B cell (primary cell): ENCODE results near the gene KDM5B. TPM values are rescaled to one million over a fixed set of nuclear protein-coding genes. Genes with fewer than 3 reads are reported as not detected.

Experiments used
- ATAC-seq: fragments of 200-7000 bp; cut with Tn5 transposase; one replicate; pipeline ENCODE4 v1.10.0; 2021; ENCODE audit warnings: low read depth, mild to moderate bottlenecking, moderate number of reproducible peaks, moderate library complexity
- CTCF ChIA-PET: fragments of 350-600 bp; sonication (Branson Sonifier 250); formaldehyde crosslinking; loops from one replicate; lab custom pipeline; 2021; ENCODE audit warnings: antibody characterized with exemption, inconsistent platforms; lab: Charles Lee
- POLR2A ChIA-PET: fragments of 350-600 bp; sonication (Branson Sonifier 250); formaldehyde crosslinking; loops from one replicate; lab custom pipeline; 2021; ENCODE audit warnings: antibody characterized with exemption; lab: Charles Lee
- DNase-seq: peaks from one replicate; pipeline ENCODE4 v3.0.0; 2013
- H2AFZ ChIP-seq: 2 replicates; pipeline ENCODE4 v1.6.1; 2012; ENCODE audit warnings: mild to moderate bottlenecking, low read depth, low read length; ENCODE audit not compliant: insufficient read depth, poor library complexity, severe bottlenecking
- H3K27ac ChIP-seq, 2 donors: 1 replicate in 1 of 2; 2 replicates in 1 of 2; pipeline ENCODE4 v1.5.1; 2012 to 2013; ENCODE audit warnings: low read length in 2 of 2, mild to moderate bottlenecking in 2 of 2, moderate library complexity in 1 of 2
- H3K27me3 ChIP-seq, 4 experiments: fragments of 200-600 bp in 1 of 4; sonication (generic) in 1 of 4; replicated peaks in 1 of 4; 1 replicate in 2 of 4; 2 replicates in 2 of 4; pipeline versions ENCODE4 v1.6.1 to v1.7.0; 2013 to 2016; ENCODE audit warnings: low read length in 3 of 4, mild to moderate bottlenecking in 2 of 4, mixed read lengths in 1 of 4, moderate library complexity in 1 of 4; ENCODE audit not compliant: insufficient read depth in 4 of 4, control insufficient read depth in 3 of 4; ENCODE audit errors: control extremely low read depth in 1 of 4
- H3K36me3 ChIP-seq, 2 experiments: replicated peaks in 1 of 2; 1 replicate in 1 of 2; 2 replicates in 1 of 2; pipeline versions ENCODE4 v1.6.1 to v1.7.1; 2013; ENCODE audit warnings: low read length in 1 of 2; ENCODE audit not compliant: insufficient read depth in 2 of 2, control insufficient read depth in 1 of 2; ENCODE audit errors: control extremely low read depth in 1 of 2, extremely low read depth in 1 of 2
- H3K4me1 ChIP-seq, 2 donors: fragments of 200-600 bp in 1 of 2; sonication (generic) in 1 of 2; 1 replicate in 1 of 2; 2 replicates in 1 of 2; pipeline versions ENCODE4 v1.5.1 to v1.6.1; 2013 to 2017; ENCODE audit warnings: low read length in 2 of 2; ENCODE audit not compliant: control insufficient read depth in 2 of 2, insufficient read depth in 2 of 2
- H3K4me2 ChIP-seq: replicated peaks from 2 replicates; pipeline ENCODE3; 2012; ENCODE audit warnings: mild to moderate bottlenecking, low read depth, low read length; ENCODE audit not compliant: poor library complexity, severe bottlenecking
- H3K4me3 ChIP-seq, 5 experiments: fragments of 200-600 bp in 1 of 5; sonication (generic) in 1 of 5; 1 replicate in 3 of 5; 2 replicates in 2 of 5; pipeline versions ENCODE4 v1.5.1 to v1.7.0; 2011 to 2016; ENCODE audit warnings: low read length in 4 of 5, mild to moderate bottlenecking in 4 of 5, low read depth in 2 of 5, control low read depth in 1 of 5, moderate library complexity in 1 of 5; ENCODE audit not compliant: insufficient read depth in 1 of 5; ENCODE audit errors: control extremely low read depth in 1 of 5, extremely low read depth in 1 of 5
- H3K79me2 ChIP-seq: fragments of 200-600 bp; sonication (generic); one replicate; pipeline ENCODE4 v1.6.0; 2016; ENCODE audit warnings: low read length; ENCODE audit not compliant: control insufficient read depth, insufficient read depth
- H3K9ac ChIP-seq: fragments of 200-600 bp; sonication (generic); 2 replicates; pipeline ENCODE4 v1.6.1; 2017; ENCODE audit warnings: mild to moderate bottlenecking, low read length, moderate library complexity
- H3K9me3 ChIP-seq, 3 donors: one replicate each; pipeline versions ENCODE4 v1.6.1 to v1.7.1; 2013; ENCODE audit warnings: low read length in 2 of 3; ENCODE audit not compliant: control insufficient read depth in 2 of 3, insufficient read depth in 1 of 3; ENCODE audit errors: control extremely low read depth in 1 of 3
- H4K20me1 ChIP-seq: 2 replicates; pipeline ENCODE4 v1.6.0; 2012; ENCODE audit warnings: mild to moderate bottlenecking, low read length; ENCODE audit not compliant: insufficient read depth, control insufficient read depth, poor library complexity, severe bottlenecking
- H3K27ac Mint-ChIP-seq: one replicate; pipeline ENCODE4 v1.8.0; 2021; ENCODE audit warnings: mixed read lengths
- H3K27me3 Mint-ChIP-seq: one replicate; pipeline ENCODE4 v1.8.0; 2021; ENCODE audit warnings: mixed read lengths
- H3K4me1 Mint-ChIP-seq: one replicate; pipeline ENCODE4 v1.8.0; 2021; ENCODE audit warnings: mixed read lengths
- H3K4me3 Mint-ChIP-seq: one replicate; pipeline ENCODE4 v1.8.0; 2021; ENCODE audit warnings: mixed read lengths
- H3K9me3 Mint-ChIP-seq: one replicate; pipeline ENCODE4 v1.8.0; 2022; ENCODE audit warnings: mixed read lengths; ENCODE audit not compliant: insufficient read depth
- CTCF ChIP-seq: fragments of 200-600 bp; IDR thresholded peaks from one replicate; pipeline ENCODE4 v1.8.0; 2022; ENCODE audit warnings: antibody characterized with exemption, mild to moderate bottlenecking
- EZH2 ChIP-seq: IDR thresholded peaks from 2 replicates; pipeline ENCODE4 v1.6.1; 2012; ENCODE audit warnings: borderline replicate concordance, low read depth, mild to moderate bottlenecking, moderate library complexity, low read length; ENCODE audit not compliant: insufficient read depth, poor library complexity, severe bottlenecking
- WGBS: methylation state at CpG from one replicate; pipeline ENCODE4 v1.1.5; 2013; ENCODE audit warnings: missing lambda C conversion rate; ENCODE audit not compliant: insufficient coverage; 5-methylcytosine and 5-hydroxymethylcytosine counted together
- intact Hi-C: fragments of 100-400 bp; cut with micrococcal nuclease; formaldehyde crosslinking; loops from one replicate; pipeline ENCODE4 v1.10.0; 2022
- polyA plus RNA-seq: library from polyadenylated mRNA; depleted of rRNA; stranded (reverse); fragments of >200 nt; gene quantifications from 2 replicates; pipeline ENCODE4 v1.2.3, GENCODE V29; 2012
- total RNA-seq, 2 donors: library from RNA; stranded (reverse); fragments of 120-200 nt in 1 of 2; gene quantifications; 1 replicate in 1 of 2; 2 replicates in 1 of 2; pipeline versions ENCODE4 v1.2.3 to v1.2.4, GENCODE V29; 2013 to 2022

Gene KDM5B
- total and polyA plus RNA-seq, 2 donors (not counting 1 experiment from before 2014, with no cell fraction given): 11.2 to 62.7 TPM

- intact Hi-C loops: no loop called here
These were observed 27.0 kb downstream of the KDM5B start for GRCh38 chr1:202781180-202781579.

GRCh38 chr1:202770135-202770534, 38.1 kb downstream of the KDM5B start:
- Mint-ChIP-seq H3K9me3 (no peaks in the 10 kb centered on the region), H3K27me3 (no peaks in the 10 kb centered on the region), H3K4me3 (no peak overlapping the region), H3K27ac (no peak overlapping the region), H3K4me1 (no peaks in the 10 kb centered on the region)
- intact Hi-C loops: no loop called here
- Histone ChIP-seq H2AFZ (no peak overlapping the region), H4K20me1 (no peaks in the 10 kb centered on the region), H3K27me3 (no peaks in the 10 kb centered on the region), H3K4me2 (no peak overlapping the region), H3K36me3 (peaks cover 0 to 30% of the 10 kb centered on the region in 2 experiments), H3K9ac (no peak overlapping the region), H3K9me3 (no peaks in the 10 kb centered on the region), H3K4me1 (no peaks in the 10 kb centered on the region), H3K79me2 (no peaks in the 10 kb centered on the region), H3K27ac (no peak overlapping the region), H3K4me3 (no peak overlapping the region)
- no peak for ATAC-seq
- no CpG with 5 or more reads among the region's 2 CpGs for WGBS
- TF ChIP-seq CTCF (no peak), EZH2 (no peak)
- ChIA-PET CTCF (interaction anchor here (1.0 to 1.1 kb wide), 2 partner anchors 20 to 229 kb away, joined by 3 to 5 read pairs; no protein-coding TSS in a partner anchor), POLR2A (no interaction called here)
- DNase-seq: no peak

More at GRCh38 chr1:202781180-202781579, 27.0 kb downstream of the KDM5B start:
- Histone ChIP-seq H4K20me1 (peaks cover 29% of the 10 kb centered on the region), H3K36me3 (peaks cover 0 to under 1% of the 10 kb centered on the region in 2 experiments), H3K27me3 (no peaks in the 10 kb centered on the region), H3K79me2 (peaks cover 66% of the 10 kb centered on the region), H3K4me2 (no peak overlapping the region), H3K9ac (no peak overlapping the region), H3K4me1 (no peaks in the 10 kb centered on the region), H3K27ac (no peak overlapping the region), H2AFZ (no peak overlapping the region), H3K9me3 (no peaks in the 10 kb centered on the region), H3K4me3 (no peak overlapping the region)
- no peaks in the 10 kb centered on the region for H3K27me3 Mint-ChIP-seq
- no peak overlapping the region for H3K27ac Mint-ChIP-seq
- WGBS: no CpG with 5 or more reads among the region's 4 CpGs
- H3K4me3 Mint-ChIP-seq: no peak overlapping the region
- ChIA-PET POLR2A (no interaction called here), CTCF (no interaction called here)
- no peaks in the 10 kb centered on the region for H3K9me3 Mint-ChIP-seq
- peaks cover 22% of the 10 kb centered on the region for H3K4me1 Mint-ChIP-seq
- no peak for ATAC-seq
- DNase-seq: no peak
- TF ChIP-seq EZH2: no peak
- TF ChIP-seq CTCF: no peak
